Progenitor cell of endocrine pancreas (in vitro differentiated cells): Measurements from ENCODE around the gene ITPKC. TPM values are rescaled to one million over a fixed set of nuclear protein-coding genes. Genes with fewer than 3 reads are reported as not detected.

ENCODE experiments used
- DNase-seq: peaks from one replicate; pipeline ENCODE4 v3.0.0; 2021; ENCODE audit warnings: low spot score; ENCODE audit not compliant: unreplicated experiment
- H3K27ac Mint-ChIP-seq: 2 replicates; pipeline ENCODE4 v1.8.0; 2021; ENCODE audit warnings: mild to moderate bottlenecking, moderate library complexity, mixed read lengths
- H3K27me3 Mint-ChIP-seq: 2 replicates; pipeline ENCODE4 v1.8.0; 2021; ENCODE audit warnings: mixed read lengths
- H3K36me3 Mint-ChIP-seq: 2 replicates; pipeline ENCODE4 v1.8.0; 2022; ENCODE audit warnings: mixed read lengths; ENCODE audit not compliant: insufficient read depth
- H3K4me1 Mint-ChIP-seq: 2 replicates; pipeline ENCODE4 v1.8.0; 2021; ENCODE audit warnings: low read depth, mixed read lengths
- H3K4me3 Mint-ChIP-seq: 2 replicates; pipeline ENCODE4 v1.8.0; 2021; ENCODE audit warnings: low read depth, mild to moderate bottlenecking, moderate library complexity, mixed read lengths
- H3K9me3 Mint-ChIP-seq: 2 replicates; pipeline ENCODE4 v1.8.0; 2021; ENCODE audit warnings: low read depth, mixed read lengths
- CTCF ChIP-seq: fragments of 200-600 bp; sonication (generic); IDR thresholded peaks from one replicate; pipeline ENCODE4 v1.5.0; 2021; ENCODE audit warnings: antibody characterized with exemption, mild to moderate bottlenecking; ENCODE audit not compliant: unreplicated experiment
- total RNA-seq: library from RNA; stranded (reverse); gene quantifications from 2 replicates; pipeline ENCODE4 v1.2.1, GENCODE V29; 2021

Gene ITPKC
- total RNA-seq, 1 donor from 2014 or later, result 20.1 TPM

- Mint-ChIP-seq H3K36me3 (peaks cover 12% of the 10 kb centered on the region), H3K27ac (peak overlapping the region; percentile 98), H3K4me3 (peak overlapping the region; percentile 89), H3K9me3 (no peaks in the 10 kb centered on the region), H3K4me1 (peaks cover 41% of the 10 kb centered on the region), H3K27me3 (no peaks in the 10 kb centered on the region)
- TF ChIP-seq CTCF, result no peak
- no peak for DNase-seq
Observed at GRCh38 chr19:40717325-40717879, 490 bp downstream of the ITPKC start.

GRCh38 chr19:40717880-40718773 lies 1.2 kb downstream of the ITPKC start:
- Mint-ChIP-seq H3K4me3 (peak overlapping the region; percentile 89), H3K27ac (peak overlapping the region; percentile 98), H3K4me1 (peaks cover 42% of the 10 kb centered on the region), H3K27me3 (no peaks in the 10 kb centered on the region), H3K36me3 (peaks cover 11% of the 10 kb centered on the region), H3K9me3 (no peaks in the 10 kb centered on the region)
- no peak for TF ChIP-seq CTCF
- DNase-seq, result no peak

- H3K27ac Mint-ChIP-seq, result peak overlapping the region; percentile 98
- DNase-seq, result peak; percentile 51
- H3K9me3 Mint-ChIP-seq, result no peaks in the 10 kb centered on the region
- no peaks in the 10 kb centered on the region for H3K27me3 Mint-ChIP-seq
- TF ChIP-seq CTCF, result no peak
- H3K36me3 Mint-ChIP-seq, result peaks cover 12% of the 10 kb centered on the region
- peak overlapping the region; percentile 89 for H3K4me3 Mint-ChIP-seq
- H3K4me1 Mint-ChIP-seq, result peaks cover 40% of the 10 kb centered on the region
Observed at GRCh38 chr19:40718774-40719391, 2.0 kb downstream of the ITPKC start.

GRCh38 chr19:40719414-40719894 lies 2.5 kb downstream of the ITPKC start:
- Mint-ChIP-seq H3K27ac (peak overlapping the region; percentile 87), H3K4me3 (peak overlapping the region; percentile 89), H3K9me3 (no peaks in the 10 kb centered on the region), H3K36me3 (peaks cover 12% of the 10 kb centered on the region), H3K27me3 (no peaks in the 10 kb centered on the region), H3K4me1 (peaks cover 38% of the 10 kb centered on the region)
- no peak for DNase-seq
- no peak for TF ChIP-seq CTCF

- Mint-ChIP-seq H3K27ac (no peak overlapping the region), H3K4me3 (peak overlapping the region; percentile 63), H3K9me3 (no peaks in the 10 kb centered on the region), H3K27me3 (no peaks in the 10 kb centered on the region), H3K4me1 (peaks cover 26% of the 10 kb centered on the region), H3K36me3 (peaks cover 13% of the 10 kb centered on the region)
- TF ChIP-seq CTCF, result no peak
- no peak for DNase-seq
Observed at GRCh38 chr19:40721140-40721486, 4.2 kb downstream of the ITPKC start.
